ENCODE measurements around the gene FOLR2. TPM values are rescaled to one million over a fixed set of nuclear protein-coding genes. Genes with fewer than 3 reads are reported as not detected.

Gene FOLR2
- total RNA-seq, 1 experiment from 2014 or later = not detected

DNA sequence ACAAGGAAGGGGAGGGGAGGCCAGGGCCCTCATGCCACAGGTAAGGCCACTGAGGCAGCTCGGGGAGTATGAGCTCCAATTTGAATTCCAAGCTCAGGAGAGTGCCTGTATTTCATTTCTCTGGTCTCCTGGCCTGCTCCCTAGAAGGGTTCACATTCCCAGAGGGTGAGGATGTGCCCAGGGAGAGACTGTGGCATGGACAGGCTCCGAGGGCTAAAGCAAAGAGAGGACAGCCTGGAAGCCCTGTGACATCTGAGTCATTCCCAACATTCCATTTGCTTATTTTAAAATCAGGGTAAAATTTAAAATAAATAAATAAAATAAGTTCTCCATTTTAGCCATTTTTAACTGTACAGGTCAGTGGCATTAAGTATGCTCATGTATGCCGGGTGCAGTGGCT, 43.3 kb upstream of the FOLR2 start:
- RAD21 ChIA-PET (ENCODE audit: low non-redundant PET in 1 of 2, low total read pairs in 2 of 2, uncharacterized antibody in 2 of 2, unreplicated experiment in 2 of 2) = no interaction called here
- ATAC-seq = no peak

DNA sequence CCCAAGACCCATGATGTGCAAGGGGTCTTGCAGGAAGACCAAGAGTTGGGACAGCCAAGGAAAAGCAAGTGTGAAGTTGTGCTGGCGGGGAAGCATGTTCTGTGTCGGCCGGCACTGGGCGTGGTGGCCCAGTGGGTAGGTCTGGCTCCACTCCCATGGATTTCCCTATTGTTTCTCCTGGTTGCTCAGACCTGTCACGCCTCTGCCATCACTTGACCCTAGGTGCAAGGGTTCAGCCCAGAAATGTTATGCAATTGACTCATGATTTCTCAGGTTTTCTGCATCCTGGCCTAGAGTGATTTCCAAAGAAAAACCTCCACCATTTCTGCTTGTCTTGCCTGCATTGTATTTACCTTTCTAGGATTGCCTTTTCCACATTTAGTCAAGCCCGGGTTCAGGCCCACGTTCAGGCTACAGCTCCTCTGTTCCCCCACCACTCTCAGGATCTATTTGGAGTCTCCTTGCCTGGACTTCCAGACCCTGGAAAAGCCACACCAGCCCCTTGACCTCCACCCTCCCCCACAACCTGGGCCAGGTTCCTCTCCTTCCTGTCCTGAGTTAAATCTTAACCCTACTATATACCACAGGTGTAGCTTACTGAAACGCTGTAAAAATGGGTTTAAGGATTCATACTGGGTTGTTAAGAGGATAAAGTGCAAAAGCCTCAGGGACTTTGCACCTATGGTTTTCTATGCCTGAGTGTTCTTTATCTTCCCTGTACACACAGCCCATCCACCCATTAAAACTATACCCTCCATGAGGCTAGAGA, 42.1 kb upstream of the FOLR2 start:
- H3K9me3 ChIP-seq (ENCODE audit: control insufficient read depth in 1 of 2, insufficient read depth in 1 of 2, low read depth in 1 of 2, low read length in 2 of 2) = no peaks in the 10 kb centered on the region
- H3K4me2 ChIP-seq (ENCODE audit: low read length) = no peak overlapping the region
- H3K9me2 ChIP-seq (ENCODE audit: insufficient read depth) = no peaks in the 10 kb centered on the region
- H3K4me1 ChIP-seq (ENCODE audit: control insufficient read depth in 1 of 2, insufficient read depth in 2 of 2, low read length in 2 of 2) = no peaks in the 10 kb centered on the region
- H2AFZ ChIP-seq (ENCODE audit: low read depth, low read length, poor library complexity, severe bottlenecking) = no peak overlapping the region
- DNase-seq (ENCODE audit: low read depth, low spot score) (no peak), ATAC-seq (no peak)
- POLR2A ChIA-PET = interaction anchor here (0.8 kb wide), 1 partner anchor 25 kb away, joined by 3 read pairs; no protein-coding TSS in a partner anchor
- H3K79me2 ChIP-seq (ENCODE audit: insufficient read depth, low read length) = no peaks in the 10 kb centered on the region
- no peaks in the 10 kb centered on the region for H4K20me1 ChIP-seq (ENCODE audit: insufficient read depth)
- no TSS peak for BruUV-seq (replicated peaks)
- no peak overlapping the region for H3K4me3 ChIP-seq (replicated peaks in 1 of 2; ENCODE audit: low read depth in 1 of 2, low read length in 2 of 2)
- CTCF ChIA-PET = no interaction called here
- no peak overlapping the region for H3K9ac ChIP-seq (ENCODE audit: low read length)
- no peaks in the 10 kb centered on the region for H3K36me3 ChIP-seq (ENCODE audit: control insufficient read depth in 1 of 2, insufficient read depth in 2 of 2, low read length in 2 of 2)
- RAD21 ChIA-PET (ENCODE audit: low non-redundant PET in 1 of 2, low total read pairs in 2 of 2, uncharacterized antibody in 2 of 2, unreplicated experiment in 2 of 2) = no interaction called here
- H3K27me3 ChIP-seq (ENCODE audit: insufficient read depth, low read length) = no peaks in the 10 kb centered on the region
- intact Hi-C loops (cut with micrococcal nuclease) = no loop called here
- no peak overlapping the region for H3K27ac ChIP-seq (ENCODE audit: low read depth, low read length)
- no peak for TF ChIP-seq ELF1 (IDR thresholded peaks at IDR 0.05; ENCODE audit: borderline replicate concordance, low read depth)
- no peak for TF ChIP-seq YY1 (IDR thresholded peaks at IDR 0.05; ENCODE audit: extremely low read depth, insufficient replicate concordance, low read depth, low read length)
- no peak for TF ChIP-seq RAD21 (IDR thresholded peaks at IDR 0.05; ENCODE audit: low read depth)
- TF ChIP-seq CEBPB (IDR thresholded peaks at IDR 0.05; ENCODE audit: low read depth) = no peak
- TF ChIP-seq, protein P1, sequence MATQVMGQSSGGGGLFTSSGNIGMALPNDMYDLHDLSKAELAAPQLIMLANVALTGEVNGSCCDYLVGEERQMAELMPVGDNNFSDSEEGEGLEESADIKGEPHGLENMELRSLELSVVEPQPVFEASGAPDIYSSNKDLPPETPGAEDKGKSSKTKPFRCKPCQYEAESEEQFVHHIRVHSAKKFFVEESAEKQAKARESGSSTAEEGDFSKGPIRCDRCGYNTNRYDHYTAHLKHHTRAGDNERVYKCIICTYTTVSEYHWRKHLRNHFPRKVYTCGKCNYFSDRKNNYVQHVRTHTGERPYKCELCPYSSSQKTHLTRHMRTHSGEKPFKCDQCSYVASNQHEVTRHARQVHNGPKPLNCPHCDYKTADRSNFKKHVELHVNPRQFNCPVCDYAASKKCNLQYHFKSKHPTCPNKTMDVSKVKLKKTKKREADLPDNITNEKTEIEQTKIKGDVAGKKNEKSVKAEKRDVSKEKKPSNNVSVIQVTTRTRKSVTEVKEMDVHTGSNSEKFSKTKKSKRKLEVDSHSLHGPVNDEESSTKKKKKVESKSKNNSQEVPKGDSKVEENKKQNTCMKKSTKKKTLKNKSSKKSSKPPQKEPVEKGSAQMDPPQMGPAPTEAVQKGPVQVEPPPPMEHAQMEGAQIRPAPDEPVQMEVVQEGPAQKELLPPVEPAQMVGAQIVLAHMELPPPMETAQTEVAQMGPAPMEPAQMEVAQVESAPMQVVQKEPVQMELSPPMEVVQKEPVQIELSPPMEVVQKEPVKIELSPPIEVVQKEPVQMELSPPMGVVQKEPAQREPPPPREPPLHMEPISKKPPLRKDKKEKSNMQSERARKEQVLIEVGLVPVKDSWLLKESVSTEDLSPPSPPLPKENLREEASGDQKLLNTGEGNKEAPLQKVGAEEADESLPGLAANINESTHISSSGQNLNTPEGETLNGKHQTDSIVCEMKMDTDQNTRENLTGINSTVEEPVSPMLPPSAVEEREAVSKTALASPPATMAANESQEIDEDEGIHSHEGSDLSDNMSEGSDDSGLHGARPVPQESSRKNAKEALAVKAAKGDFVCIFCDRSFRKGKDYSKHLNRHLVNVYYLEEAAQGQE (IDR thresholded peaks at IDR 0.05; ENCODE audit: low read depth) = no peak
- no peak for TF ChIP-seq EZH2 (IDR thresholded peaks at IDR 0.05)
- no peak for TF ChIP-seq ZFX (IDR thresholded peaks at IDR 0.05)
- no peak for TF ChIP-seq POLR2A (IDR thresholded peaks at IDR 0.05; ENCODE audit: borderline replicate concordance, extremely low read depth, insufficient read depth, insufficient read length)
- TF ChIP-seq SRF (IDR thresholded peaks at IDR 0.05; ENCODE audit: low read depth) = no peak

More for the DNA sequence above, 43.3 kb upstream of the FOLR2 start:
- Histone ChIP-seq H3K4me1 (ENCODE audit: control insufficient read depth in 1 of 2, insufficient read depth in 2 of 2, low read length in 2 of 2) (no peaks in the 10 kb centered on the region), H3K9me3 (ENCODE audit: control insufficient read depth in 1 of 2, insufficient read depth in 1 of 2, low read depth in 1 of 2, low read length in 2 of 2) (no peaks in the 10 kb centered on the region), H3K79me2 (ENCODE audit: insufficient read depth, low read length) (no peaks in the 10 kb centered on the region), H3K27ac (ENCODE audit: low read depth, low read length) (no peak overlapping the region), H2AFZ (ENCODE audit: low read depth, low read length, poor library complexity, severe bottlenecking) (no peak overlapping the region), H3K4me3 (replicated peaks in 1 of 2; ENCODE audit: low read depth in 1 of 2, low read length in 2 of 2) (no peak overlapping the region), H3K4me2 (ENCODE audit: low read length) (no peak overlapping the region), H3K9ac (ENCODE audit: low read length) (no peak overlapping the region), H3K9me2 (ENCODE audit: insufficient read depth) (no peaks in the 10 kb centered on the region), H4K20me1 (ENCODE audit: insufficient read depth) (no peaks in the 10 kb centered on the region), H3K27me3 (ENCODE audit: insufficient read depth, low read length) (no peaks in the 10 kb centered on the region), H3K36me3 (ENCODE audit: control insufficient read depth in 1 of 2, insufficient read depth in 2 of 2, low read length in 2 of 2) (no peaks in the 10 kb centered on the region)
- no TSS peak for BruUV-seq (replicated peaks)
- no peak for DNase-seq (ENCODE audit: low read depth, low spot score)
- intact Hi-C loops (cut with micrococcal nuclease) = no loop called here
- CTCF ChIA-PET = no interaction called here
- POLR2A ChIA-PET = no interaction called here
- TF ChIP-seq SRF (IDR thresholded peaks at IDR 0.05; ENCODE audit: low read depth) (no peak), YY1 (IDR thresholded peaks at IDR 0.05; ENCODE audit: extremely low read depth, insufficient replicate concordance, low read depth, low read length) (no peak), RAD21 (IDR thresholded peaks at IDR 0.05; ENCODE audit: low read depth) (no peak), JUND (IDR thresholded peaks at IDR 0.05) (no peak), EZH2 (IDR thresholded peaks at IDR 0.05) (no peak), CBX3 (IDR thresholded peaks at IDR 0.05; ENCODE audit: low read depth) (no peak)
- TF ChIP-seq, protein P2, sequence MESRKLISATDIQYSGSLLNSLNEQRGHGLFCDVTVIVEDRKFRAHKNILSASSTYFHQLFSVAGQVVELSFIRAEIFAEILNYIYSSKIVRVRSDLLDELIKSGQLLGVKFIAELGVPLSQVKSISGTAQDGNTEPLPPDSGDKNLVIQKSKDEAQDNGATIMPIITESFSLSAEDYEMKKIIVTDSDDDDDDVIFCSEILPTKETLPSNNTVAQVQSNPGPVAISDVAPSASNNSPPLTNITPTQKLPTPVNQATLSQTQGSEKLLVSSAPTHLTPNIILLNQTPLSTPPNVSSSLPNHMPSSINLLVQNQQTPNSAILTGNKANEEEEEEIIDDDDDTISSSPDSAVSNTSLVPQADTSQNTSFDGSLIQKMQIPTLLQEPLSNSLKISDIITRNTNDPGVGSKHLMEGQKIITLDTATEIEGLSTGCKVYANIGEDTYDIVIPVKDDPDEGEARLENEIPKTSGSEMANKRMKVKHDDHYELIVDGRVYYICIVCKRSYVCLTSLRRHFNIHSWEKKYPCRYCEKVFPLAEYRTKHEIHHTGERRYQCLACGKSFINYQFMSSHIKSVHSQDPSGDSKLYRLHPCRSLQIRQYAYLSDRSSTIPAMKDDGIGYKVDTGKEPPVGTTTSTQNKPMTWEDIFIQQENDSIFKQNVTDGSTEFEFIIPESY (IDR thresholded peaks at IDR 0.05; ENCODE audit: extremely low read depth, insufficient replicate concordance, low read length) = no peak
- TF ChIP-seq, protein P3, sequence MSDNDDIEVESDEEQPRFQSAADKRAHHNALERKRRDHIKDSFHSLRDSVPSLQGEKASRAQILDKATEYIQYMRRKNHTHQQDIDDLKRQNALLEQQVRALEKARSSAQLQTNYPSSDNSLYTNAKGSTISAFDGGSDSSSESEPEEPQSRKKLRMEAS (IDR thresholded peaks at IDR 0.05) = no peak
